Hematopoietic multipotent progenitor cell (in vitro differentiated cells): Measurements from ENCODE around the gene UFC1. TPM values are rescaled to one million over a fixed set of nuclear protein-coding genes. Genes with fewer than 3 reads are reported as not detected.
"Not testable (repeated sequence)": the region's sequence is repeated elsewhere in the genome, so short reads cannot be mapped to it uniquely, and the experiment has no call there.

ENCODE experiments used
- DNase-seq, 3 donors: peaks; one replicate each; pipeline ENCODE4 v3.0.0-alpha.2; 2011 to 2015; ENCODE audit warnings: low read depth in 2 of 3, low spot score in 2 of 3
- total RNA-seq: library from RNA; depleted of rRNA; stranded (reverse); fragments of >200 nt; gene quantifications from one replicate; pipeline ENCODE4 v1.2.3, GENCODE V29; 2012

UFC1 gene
- 173 TPM for total RNA-seq

- peak; percentile 76 to 95 (median 91) for DNase-seq
These were observed at the start of gene UFC1 for GRCh38 chr1:161153682-161154337. UFC1 (plus strand) TSS chr1:161153978; CDS start chr1:161153998, 20 bp downstream.

GRCh38 chr1:161106431-161106830, 47.3 kb upstream of the UFC1 start:
- DNase-seq = no peak

GRCh38 chr1:161111117-161111516, 42.7 kb upstream of the UFC1 start:
- DNase-seq = no peak

- DNase-seq = no peak
These were observed 42.3 kb upstream of the UFC1 start for GRCh38 chr1:161111527-161111926.

GRCh38 chr1:161113915-161114314, 39.9 kb upstream of the UFC1 start:
- no peak for DNase-seq

GRCh38 chr1:161114556-161114955, 39.2 kb upstream of the UFC1 start:
- DNase-seq = no peak

GRCh38 chr1:161115132-161115711, 38.6 kb upstream of the UFC1 start:
- DNase-seq = no peak

GRCh38 chr1:161115961-161116360, 37.8 kb upstream of the UFC1 start:
- not testable (repeated sequence) for DNase-seq

- peak; percentile 70 to 88 (median 84) for DNase-seq
These were observed 35.8 kb upstream of the UFC1 start, which contains the start of the genes NIT1 and PFDN2 for GRCh38 chr1:161117759-161118581. NIT1 (plus strand) TSS chr1:161118105; CDS start chr1:161118177, 72 bp downstream. PFDN2 (minus strand) TSS chr1:161118037; CDS start chr1:161118026, 11 bp downstream.

GRCh38 chr1:161119092-161119903, 34.5 kb upstream of the UFC1 start:
- DNase-seq = peak; percentile 35 to 63 (median 61)

GRCh38 chr1:161121042-161121650, 32.6 kb upstream of the UFC1 start:
- DNase-seq = no peak

GRCh38 chr1:161121834-161122233, 31.9 kb upstream of the UFC1 start:
- DNase-seq = peak in 2 of 3 donors; percentile 31 to 52

GRCh38 chr1:161122967-161123366, 30.8 kb upstream of the UFC1 start:
- no peak for DNase-seq

- no peak for DNase-seq
These were observed 26.1 kb upstream of the UFC1 start for GRCh38 chr1:161127649-161128048.

GRCh38 chr1:161128591-161129420, 25.0 kb upstream of the UFC1 start:
- no peak for DNase-seq

- no peak for DNase-seq
These were observed 23.5 kb upstream of the UFC1 start for GRCh38 chr1:161130266-161130665.

- DNase-seq = no peak
These were observed 22.0 kb upstream of the UFC1 start for GRCh38 chr1:161131523-161132409.
